ENCODE data around the gene ETNK1.

ETNK1 gene

GRCh38 chr12:22665476-22665875 is 40.5 kb downstream of the ETNK1 start:
- no peaks in the 10 kb centered on the region for H3K4me1 ChIP-seq (ENCODE audit: control insufficient read depth in 1 of 2, insufficient read depth in 2 of 2, low read length in 2 of 2)
- no peaks in the 10 kb centered on the region for H3K27me3 ChIP-seq (ENCODE audit: low read depth, low read length)
- H3K9me3 ChIP-seq (ENCODE audit: control insufficient read depth in 1 of 2, low read length in 2 of 2), result no peaks in the 10 kb centered on the region
- no peak overlapping the region for H3K27ac ChIP-seq (ENCODE audit: low read length)
- peaks cover 0 to 3% of the 10 kb centered on the region in 2 donors for H3K36me3 ChIP-seq (ENCODE audit: control insufficient read depth in 1 of 2, insufficient read depth in 2 of 2, low read length in 2 of 2)
- H3K4me3 ChIP-seq (ENCODE audit: low read depth in 1 of 2, low read length in 2 of 2), result no peak overlapping the region

GRCh38 chr12:22667122-22667521 is 42.2 kb downstream of the ETNK1 start:
- peaks cover 3 to 8% of the 10 kb centered on the region in 2 donors for H3K36me3 ChIP-seq (ENCODE audit: control insufficient read depth in 1 of 2, insufficient read depth in 2 of 2, low read length in 2 of 2)
- no peaks in the 10 kb centered on the region for H3K4me1 ChIP-seq (ENCODE audit: control insufficient read depth in 1 of 2, insufficient read depth in 2 of 2, low read length in 2 of 2)
- no peaks in the 10 kb centered on the region for H3K9me3 ChIP-seq (ENCODE audit: control insufficient read depth in 1 of 2, low read length in 2 of 2)
- no peak overlapping the region for H3K27ac ChIP-seq (ENCODE audit: low read length)
- H3K27me3 ChIP-seq (ENCODE audit: low read depth, low read length), result no peaks in the 10 kb centered on the region
- no peak overlapping the region for H3K4me3 ChIP-seq (ENCODE audit: low read depth in 1 of 2, low read length in 2 of 2)

GRCh38 chr12:22668441-22668840 is 43.5 kb downstream of the ETNK1 start:
- Histone ChIP-seq H3K27me3 (ENCODE audit: low read depth, low read length) (no peaks in the 10 kb centered on the region), H3K4me1 (ENCODE audit: control insufficient read depth in 1 of 2, insufficient read depth in 2 of 2, low read length in 2 of 2) (no peaks in the 10 kb centered on the region)

GRCh38 chr12:22670762-22671161 is 45.8 kb downstream of the ETNK1 start:
- Histone ChIP-seq H3K4me3 (ENCODE audit: low read depth in 1 of 2, low read length in 2 of 2) (no peak overlapping the region), H3K27ac (ENCODE audit: low read length) (no peak overlapping the region), H3K4me1 (ENCODE audit: control insufficient read depth in 1 of 2, insufficient read depth in 2 of 2, low read length in 2 of 2) (no peaks in the 10 kb centered on the region), H3K27me3 (ENCODE audit: low read depth, low read length) (no peaks in the 10 kb centered on the region), H3K9me3 (ENCODE audit: control insufficient read depth in 1 of 2, low read length in 2 of 2) (no peaks in the 10 kb centered on the region), H3K36me3 (ENCODE audit: control insufficient read depth in 1 of 2, insufficient read depth in 2 of 2, low read length in 2 of 2) (peaks cover 10 to 26% of the 10 kb centered on the region in 2 donors)

More at GRCh38 chr12:22668441-22668840, 43.5 kb downstream of the ETNK1 start:
- Histone ChIP-seq H3K9me3 (ENCODE audit: control insufficient read depth in 1 of 2, low read length in 2 of 2) (no peaks in the 10 kb centered on the region), H3K27ac (ENCODE audit: low read length) (no peak overlapping the region), H3K4me3 (ENCODE audit: low read depth in 1 of 2, low read length in 2 of 2) (no peak overlapping the region), H3K36me3 (ENCODE audit: control insufficient read depth in 1 of 2, insufficient read depth in 2 of 2, low read length in 2 of 2) (peaks cover 3 to 8% of the 10 kb centered on the region in 2 donors)

GRCh38 chr12:22672951-22673350 is 48.0 kb downstream of the ETNK1 start:
- no peak overlapping the region for H3K27ac ChIP-seq (ENCODE audit: low read length)
- H3K4me3 ChIP-seq (ENCODE audit: low read depth in 1 of 2, low read length in 2 of 2), result no peak overlapping the region
- no peaks in the 10 kb centered on the region for H3K4me1 ChIP-seq (ENCODE audit: control insufficient read depth in 1 of 2, insufficient read depth in 2 of 2, low read length in 2 of 2)
- peaks cover 10 to 26% of the 10 kb centered on the region in 2 donors for H3K36me3 ChIP-seq (ENCODE audit: control insufficient read depth in 1 of 2, insufficient read depth in 2 of 2, low read length in 2 of 2)
- H3K9me3 ChIP-seq (ENCODE audit: control insufficient read depth in 1 of 2, low read length in 2 of 2), result no peaks in the 10 kb centered on the region
- no peaks in the 10 kb centered on the region for H3K27me3 ChIP-seq (ENCODE audit: low read depth, low read length)

GRCh38 chr12:22677781-22678574 is 53.0 kb downstream of the ETNK1 start:
- no peaks in the 10 kb centered on the region for H3K4me1 ChIP-seq (ENCODE audit: control insufficient read depth in 1 of 2, insufficient read depth in 2 of 2, low read length in 2 of 2)
- H3K9me3 ChIP-seq (ENCODE audit: control insufficient read depth in 1 of 2, low read length in 2 of 2), result no peaks in the 10 kb centered on the region
- H3K27ac ChIP-seq (ENCODE audit: low read length), result no peak overlapping the region
- H3K27me3 ChIP-seq (ENCODE audit: low read depth, low read length), result no peaks in the 10 kb centered on the region
- peaks cover 17 to 30% of the 10 kb centered on the region in 2 donors for H3K36me3 ChIP-seq (ENCODE audit: control insufficient read depth in 1 of 2, insufficient read depth in 2 of 2, low read length in 2 of 2)
- no peak overlapping the region for H3K4me3 ChIP-seq (ENCODE audit: low read depth in 1 of 2, low read length in 2 of 2)

- H3K27me3 ChIP-seq (ENCODE audit: low read depth, low read length), result no peaks in the 10 kb centered on the region
- H3K36me3 ChIP-seq (ENCODE audit: control insufficient read depth in 1 of 2, insufficient read depth in 2 of 2, low read length in 2 of 2), result peaks cover 7 to 11% of the 10 kb centered on the region in 2 donors
- no peak overlapping the region for H3K4me3 ChIP-seq (ENCODE audit: low read depth in 1 of 2, low read length in 2 of 2)
- H3K9me3 ChIP-seq (ENCODE audit: control insufficient read depth in 1 of 2, low read length in 2 of 2), result no peaks in the 10 kb centered on the region
- H3K4me1 ChIP-seq (ENCODE audit: control insufficient read depth in 1 of 2, insufficient read depth in 2 of 2, low read length in 2 of 2), result peaks cover 0 to 6% of the 10 kb centered on the region in 2 donors
- no peak overlapping the region for H3K27ac ChIP-seq (ENCODE audit: low read length)
These were observed 57.7 kb downstream of the ETNK1 start for GRCh38 chr12:22682663-22683062.

GRCh38 chr12:22683131-22683530 is 58.2 kb downstream of the ETNK1 start:
- no peak overlapping the region for H3K4me3 ChIP-seq (ENCODE audit: low read depth in 1 of 2, low read length in 2 of 2)
- no peaks in the 10 kb centered on the region for H3K9me3 ChIP-seq (ENCODE audit: control insufficient read depth in 1 of 2, low read length in 2 of 2)
- peaks cover 0 to 6% of the 10 kb centered on the region in 2 donors for H3K4me1 ChIP-seq (ENCODE audit: control insufficient read depth in 1 of 2, insufficient read depth in 2 of 2, low read length in 2 of 2)
- no peaks in the 10 kb centered on the region for H3K27me3 ChIP-seq (ENCODE audit: low read depth, low read length)
- no peak overlapping the region for H3K27ac ChIP-seq (ENCODE audit: low read length)
- H3K36me3 ChIP-seq (ENCODE audit: control insufficient read depth in 1 of 2, insufficient read depth in 2 of 2, low read length in 2 of 2), result peaks cover 7 to 11% of the 10 kb centered on the region in 2 donors

GRCh38 chr12:22684140-22685118 is 59.5 kb downstream of the ETNK1 start:
- Histone ChIP-seq H3K27me3 (ENCODE audit: low read depth, low read length) (no peaks in the 10 kb centered on the region), H3K4me3 (ENCODE audit: low read depth in 1 of 2, low read length in 2 of 2) (no peak overlapping the region), H3K36me3 (ENCODE audit: control insufficient read depth in 1 of 2, insufficient read depth in 2 of 2, low read length in 2 of 2) (peaks cover 0 to under 1% of the 10 kb centered on the region in 2 donors), H3K4me1 (ENCODE audit: control insufficient read depth in 1 of 2, insufficient read depth in 2 of 2, low read length in 2 of 2) (peaks cover 0 to 6% of the 10 kb centered on the region in 2 donors), H3K27ac (ENCODE audit: low read length) (no peak overlapping the region), H3K9me3 (ENCODE audit: control insufficient read depth in 1 of 2, low read length in 2 of 2) (no peaks in the 10 kb centered on the region)

- no peaks in the 10 kb centered on the region for H3K36me3 ChIP-seq (ENCODE audit: control insufficient read depth in 1 of 2, insufficient read depth in 2 of 2, low read length in 2 of 2)
- H3K9me3 ChIP-seq (ENCODE audit: control insufficient read depth in 1 of 2, low read length in 2 of 2), result no peaks in the 10 kb centered on the region
- no peak overlapping the region for H3K27ac ChIP-seq (ENCODE audit: low read length)
- H3K4me3 ChIP-seq (ENCODE audit: low read depth in 1 of 2, low read length in 2 of 2), result no peak overlapping the region
- H3K27me3 ChIP-seq (ENCODE audit: low read depth, low read length), result no peaks in the 10 kb centered on the region
- H3K4me1 ChIP-seq (ENCODE audit: control insufficient read depth in 1 of 2, insufficient read depth in 2 of 2, low read length in 2 of 2), result peaks cover 0 to 6% of the 10 kb centered on the region in 2 donors
These were observed 61.2 kb downstream of the ETNK1 start for GRCh38 chr12:22686193-22686592.

GRCh38 chr12:22687361-22688076 is 62.5 kb downstream of the ETNK1 start:
- Histone ChIP-seq H3K36me3 (ENCODE audit: control insufficient read depth in 1 of 2, insufficient read depth in 2 of 2, low read length in 2 of 2) (no peaks in the 10 kb centered on the region), H3K27me3 (ENCODE audit: low read depth, low read length) (no peaks in the 10 kb centered on the region), H3K9me3 (ENCODE audit: control insufficient read depth in 1 of 2, low read length in 2 of 2) (no peaks in the 10 kb centered on the region), H3K4me1 (ENCODE audit: control insufficient read depth in 1 of 2, insufficient read depth in 2 of 2, low read length in 2 of 2) (peaks cover 0 to 6% of the 10 kb centered on the region in 2 donors), H3K27ac (ENCODE audit: low read length) (no peak overlapping the region), H3K4me3 (ENCODE audit: low read depth in 1 of 2, low read length in 2 of 2) (no peak overlapping the region)

All from muscle layer of duodenum (tissue), 2 donors.